ENCODE measurements around the gene LCE1F. TPM values are rescaled to one million over a fixed set of nuclear protein-coding genes. Genes with fewer than 3 reads are reported as not detected.

Gene LCE1F
- total and polyA plus RNA-seq, 2 donors from 2014 or later = not detected

DNA sequence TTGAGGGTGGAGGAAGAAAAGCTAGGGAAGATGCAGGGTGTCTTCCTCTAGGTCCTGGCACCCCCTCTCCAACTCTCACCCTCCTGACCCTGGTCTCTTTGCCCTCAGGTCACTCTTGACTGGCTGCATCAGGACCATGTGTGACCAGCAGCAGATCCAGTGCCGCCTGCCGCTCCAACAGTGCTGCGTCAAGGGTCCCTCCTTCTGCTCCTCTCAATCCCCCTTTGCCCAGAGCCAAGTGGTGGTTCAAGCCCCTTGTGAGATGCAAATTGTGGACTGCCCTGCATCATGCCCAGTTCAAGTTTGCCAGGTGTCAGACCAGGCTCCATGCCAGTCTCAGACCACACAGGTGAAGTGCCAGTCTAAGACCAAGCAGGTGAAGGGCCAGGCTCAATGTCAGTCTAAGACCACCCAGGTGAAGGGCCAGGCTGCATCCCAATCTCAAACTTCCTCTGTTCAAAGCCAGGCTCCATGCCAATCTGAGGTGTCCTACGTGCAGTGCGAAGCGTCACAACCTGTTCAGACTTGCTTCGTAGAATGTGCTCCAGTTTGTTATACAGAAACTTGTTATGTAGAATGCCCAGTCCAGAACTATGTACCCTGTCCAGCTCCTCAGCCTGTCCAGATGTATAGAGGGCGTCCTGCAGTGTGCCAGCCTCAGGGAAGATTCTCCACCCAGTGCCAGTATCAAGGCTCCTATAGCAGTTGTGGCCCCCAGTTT is 15.3 kb upstream of the LCE1F start:
- H3K4me3 ChIP-seq (ENCODE audit: low read length in 3 of 3) = no peak overlapping the region
- DNase-seq (peak in 1 of 5 donors; percentile 59), FAIRE-seq (no peak)
- H3K27me3 ChIP-seq (ENCODE audit: control insufficient read depth, insufficient read depth, low read length) = no peaks in the 10 kb centered on the region
- no peak for TF ChIP-seq CTCF (IDR thresholded peaks at IDR 0.05; ENCODE audit: borderline replicate concordance, extremely low read depth, insufficient read depth)
- H3K4me1 ChIP-seq (ENCODE audit: control insufficient read depth in 2 of 3, insufficient read depth in 2 of 3, low read depth in 1 of 3, low read length in 3 of 3) = no peaks in the 10 kb centered on the region
- H3K36me3 ChIP-seq (ENCODE audit: control insufficient read depth in 2 of 3, insufficient read depth in 3 of 3, low read length in 3 of 3) = no peaks in the 10 kb centered on the region
- intact Hi-C loops (cut with DNase I) = no loop called here
- H3K9me3 ChIP-seq (ENCODE audit: control insufficient read depth in 2 of 3, insufficient read depth in 1 of 3, low read length in 3 of 3) = no peaks in the 10 kb centered on the region
- no peak overlapping the region for H3K27ac ChIP-seq (ENCODE audit: low read depth in 2 of 2, low read length in 2 of 2)
- no peak overlapping the region for H3K9ac ChIP-seq (ENCODE audit: low read length in 3 of 3)

DNA sequence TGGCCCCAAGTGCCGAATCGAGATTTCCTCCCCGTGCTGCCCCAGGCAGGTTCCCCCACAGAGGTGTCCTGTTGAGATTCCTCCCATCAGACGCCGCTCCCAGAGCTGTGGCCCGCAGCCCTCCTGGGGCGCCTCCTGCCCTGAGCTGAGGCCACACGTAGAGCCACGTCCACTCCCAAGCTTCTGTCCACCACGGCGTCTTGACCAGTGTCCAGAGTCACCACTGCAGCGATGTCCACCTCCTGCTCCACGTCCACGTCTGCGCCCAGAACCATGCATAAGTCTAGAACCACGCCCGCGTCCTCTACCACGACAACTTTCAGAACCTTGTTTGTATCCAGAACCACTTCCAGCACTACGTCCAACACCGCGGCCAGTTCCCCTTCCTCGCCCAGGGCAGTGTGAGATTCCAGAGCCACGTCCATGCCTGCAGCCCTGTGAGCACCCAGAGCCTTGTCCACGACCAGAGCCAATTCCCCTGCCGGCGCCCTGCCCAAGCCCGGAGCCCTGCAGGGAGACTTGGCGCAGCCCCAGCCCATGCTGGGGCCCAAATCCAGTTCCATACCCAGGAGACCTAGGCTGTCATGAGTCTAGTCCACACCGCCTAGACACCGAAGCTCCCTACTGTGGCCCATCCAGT is 14.3 kb upstream of the LCE1F start:
- no peaks in the 10 kb centered on the region for H3K4me1 ChIP-seq (ENCODE audit: control insufficient read depth in 2 of 3, insufficient read depth in 2 of 3, low read depth in 1 of 3, low read length in 3 of 3)
- FAIRE-seq (no peak), DNase-seq (peak in 1 of 5 donors; percentile 51)
- no peak overlapping the region for H3K9ac ChIP-seq (ENCODE audit: low read length in 3 of 3)
- H3K9me3 ChIP-seq (ENCODE audit: control insufficient read depth in 2 of 3, insufficient read depth in 1 of 3, low read length in 3 of 3) = no peaks in the 10 kb centered on the region
- H3K27me3 ChIP-seq (ENCODE audit: control insufficient read depth, insufficient read depth, low read length) = no peaks in the 10 kb centered on the region
- no peak overlapping the region for H3K4me3 ChIP-seq (ENCODE audit: low read length in 3 of 3)
- intact Hi-C loops (cut with DNase I) = no loop called here
- H3K36me3 ChIP-seq (ENCODE audit: control insufficient read depth in 2 of 3, insufficient read depth in 3 of 3, low read length in 3 of 3) = no peaks in the 10 kb centered on the region
- H3K27ac ChIP-seq (ENCODE audit: low read depth in 2 of 2, low read length in 2 of 2) = no peak overlapping the region
- no peak for TF ChIP-seq CTCF (IDR thresholded peaks at IDR 0.05; ENCODE audit: borderline replicate concordance, extremely low read depth, insufficient read depth)

GRCh38 chr1:152761609-152762213 is 13.2 kb upstream of the LCE1F start:
- intact Hi-C loops (cut with DNase I) = no loop called here
- Histone ChIP-seq H3K27ac (ENCODE audit: low read depth in 2 of 2, low read length in 2 of 2) (no peak overlapping the region), H3K9ac (ENCODE audit: low read length in 3 of 3) (no peak overlapping the region), H3K36me3 (ENCODE audit: control insufficient read depth in 2 of 3, insufficient read depth in 3 of 3, low read length in 3 of 3) (no peaks in the 10 kb centered on the region), H3K4me3 (ENCODE audit: low read length in 3 of 3) (no peak overlapping the region), H3K27me3 (ENCODE audit: control insufficient read depth, insufficient read depth, low read length) (no peaks in the 10 kb centered on the region), H3K9me3 (ENCODE audit: control insufficient read depth in 2 of 3, insufficient read depth in 1 of 3, low read length in 3 of 3) (no peaks in the 10 kb centered on the region), H3K4me1 (ENCODE audit: control insufficient read depth in 2 of 3, insufficient read depth in 2 of 3, low read depth in 1 of 3, low read length in 3 of 3) (no peaks in the 10 kb centered on the region)
- no peak for TF ChIP-seq CTCF (IDR thresholded peaks at IDR 0.05; ENCODE audit: borderline replicate concordance, extremely low read depth, insufficient read depth)
- DNase-seq (no peak), FAIRE-seq (no peak)

Data from kidney (tissue), 14 donors.